Esophagus (tissue), 2 donors: ENCODE results near the gene SP9. TPM values are rescaled to one million over a fixed set of nuclear protein-coding genes. Genes with fewer than 3 reads are reported as not detected.
A peak's percentile ranks its signal among the peaks of the same experiment; 100 is the strongest.

Experiments
- H3K27ac ChIP-seq, 2 donors: one replicate each; pipeline ENCODE4 v1.5.1; 2013; ENCODE audit warnings: low read depth in 2 of 2, mild to moderate bottlenecking in 2 of 2, inconsistent platforms in 1 of 2, low read length in 1 of 2, moderate library complexity in 1 of 2
- H3K27me3 ChIP-seq, 2 donors: one replicate each; pipeline ENCODE4 v1.6.1; 2013; ENCODE audit warnings: low read length in 2 of 2, control low read depth in 1 of 2, mild to moderate bottlenecking in 1 of 2; ENCODE audit not compliant: insufficient read depth in 2 of 2, control insufficient read depth in 1 of 2
- H3K36me3 ChIP-seq, 2 donors: one replicate each; pipeline ENCODE4 v1.6.1; 2013; ENCODE audit warnings: low read length in 1 of 2; ENCODE audit not compliant: control insufficient read depth in 2 of 2, insufficient read depth in 2 of 2
- H3K4me1 ChIP-seq, 2 donors: one replicate each; pipeline ENCODE4 v1.6.1; 2013; ENCODE audit warnings: low read length in 1 of 2; ENCODE audit not compliant: control insufficient read depth in 2 of 2, insufficient read depth in 2 of 2
- H3K4me3 ChIP-seq, 2 donors: one replicate each; pipeline ENCODE4 v1.5.1; 2013; ENCODE audit warnings: low read length in 2 of 2, mild to moderate bottlenecking in 2 of 2, low read depth in 1 of 2, moderate library complexity in 1 of 2
- H3K9me3 ChIP-seq, 2 donors: one replicate each; pipeline ENCODE4 v1.6.1; 2013; ENCODE audit warnings: mild to moderate bottlenecking in 2 of 2, low read depth in 1 of 2, low read length in 1 of 2, moderate library complexity in 1 of 2; ENCODE audit not compliant: control insufficient read depth in 2 of 2, insufficient read depth in 1 of 2
- WGBS, 2 donors: extraction: QIAGEN DNeasy Blood & Tissue Kit; methylation state at CpG; one replicate each; pipeline ENCODE4 v1.1.7; 2013; 5-methylcytosine and 5-hydroxymethylcytosine counted together
- polyA plus RNA-seq, 2 donors: library from polyadenylated mRNA; stranded (reverse); fragments of 200-250 nt; gene quantifications; one replicate each; pipeline ENCODE4 v1.2.3, GENCODE V29; 2013
- donor health status: healthy with polysubstance abuse.
- donor health status: Bipolar disorder and iron deficiency.

SP9 gene
- polyA plus RNA-seq, 2 donors, result 0.04 TPM; not detected in 1

- no peaks in the 10 kb centered on the region for H3K36me3 ChIP-seq
- no peak overlapping the region for H3K27ac ChIP-seq
- peaks cover 2 to 11% of the 10 kb centered on the region in 2 donors for H3K9me3 ChIP-seq
- WGBS, 2 donors, result 19 to 30% methylated on average over 15 of the region's 15 CpGs
- peaks cover 0 to 65% of the 10 kb centered on the region in 2 donors for H3K27me3 ChIP-seq
- H3K4me1 ChIP-seq, result peaks cover 24 to 26% of the 10 kb centered on the region in 2 donors
- peak overlapping the region in 1 of 2 donors; percentile 30 for H3K4me3 ChIP-seq
These were observed 1.8 kb upstream of the SP9 start for GRCh38 chr2:174333017-174333371.

- peaks cover 0 to 63% of the 10 kb centered on the region in 2 donors for H3K27me3 ChIP-seq
- no peak overlapping the region for H3K27ac ChIP-seq
- 9 to 14% methylated on average over 41 of the region's 41 CpGs for WGBS, 2 donors
- peaks cover 23 to 24% of the 10 kb centered on the region in 2 donors for H3K4me1 ChIP-seq
- H3K36me3 ChIP-seq, result no peaks in the 10 kb centered on the region
- H3K4me3 ChIP-seq, result peak overlapping the region in 1 of 2 donors; percentile 30
- peaks cover 2 to 10% of the 10 kb centered on the region in 2 donors for H3K9me3 ChIP-seq
These were observed 1.1 kb upstream of the SP9 start for GRCh38 chr2:174333372-174334277.

- no peak overlapping the region for H3K4me3 ChIP-seq
- H3K36me3 ChIP-seq, result no peaks in the 10 kb centered on the region
- peaks cover 0 to 63% of the 10 kb centered on the region in 2 donors for H3K27me3 ChIP-seq
- H3K4me1 ChIP-seq, result peaks cover 21% of the 10 kb centered on the region in 2 donors
- WGBS, 2 donors, result 25 to 33% methylated on average over 11 of the region's 11 CpGs
- H3K9me3 ChIP-seq, result peaks cover 2 to 8% of the 10 kb centered on the region in 2 donors
- no peak overlapping the region for H3K27ac ChIP-seq
These were observed 457 bp upstream of the SP9 start for GRCh38 chr2:174334278-174334715.

GRCh38 chr2:174335254-174335987, 667 bp downstream of the SP9 start:
- 6% methylated on average over 36 to 47 of the region's 47 CpGs for WGBS, 2 donors
- H3K4me3 ChIP-seq, result peak overlapping the region; percentile 51 to 54
- no peak overlapping the region for H3K27ac ChIP-seq
- peaks cover 2 to 8% of the 10 kb centered on the region in 2 donors for H3K9me3 ChIP-seq
- no peaks in the 10 kb centered on the region for H3K36me3 ChIP-seq
- H3K4me1 ChIP-seq, result peaks cover 24% of the 10 kb centered on the region in 2 donors
- H3K27me3 ChIP-seq, result peaks cover 0 to 62% of the 10 kb centered on the region in 2 donors

- WGBS, 2 donors, result 2% methylated on average over 44 to 54 of the region's 54 CpGs
- Histone ChIP-seq H3K27ac (no peak overlapping the region), H3K4me1 (peaks cover 24 to 27% of the 10 kb centered on the region in 2 donors), H3K9me3 (peaks cover 2 to 8% of the 10 kb centered on the region in 2 donors), H3K27me3 (peaks cover 0 to 61% of the 10 kb centered on the region in 2 donors), H3K36me3 (no peaks in the 10 kb centered on the region), H3K4me3 (peak overlapping the region; percentile 51 to 54)
These were observed 1.3 kb downstream of the SP9 start for GRCh38 chr2:174335988-174336500.

GRCh38 chr2:174336501-174337336, 2.0 kb downstream of the SP9 start:
- no peaks in the 10 kb centered on the region for H3K36me3 ChIP-seq
- H3K4me1 ChIP-seq, result peaks cover 24 to 29% of the 10 kb centered on the region in 2 donors
- H3K27ac ChIP-seq, result no peak overlapping the region
- 2% methylated on average over 80 to 102 of the region's 102 CpGs for WGBS, 2 donors
- peaks cover 0 to 58% of the 10 kb centered on the region in 2 donors for H3K27me3 ChIP-seq
- H3K4me3 ChIP-seq, result peak overlapping the region; percentile 51 to 54
- H3K9me3 ChIP-seq, result peaks cover 2 to 8% of the 10 kb centered on the region in 2 donors

GRCh38 chr2:174337337-174338146, 2.8 kb downstream of the SP9 start:
- Histone ChIP-seq H3K4me1 (peaks cover 28 to 35% of the 10 kb centered on the region in 2 donors), H3K9me3 (peaks cover 4 to 8% of the 10 kb centered on the region in 2 donors), H3K27ac (no peak overlapping the region), H3K27me3 (peaks cover 0 to 61% of the 10 kb centered on the region in 2 donors), H3K4me3 (peak overlapping the region; percentile 51 to 54), H3K36me3 (no peaks in the 10 kb centered on the region)
- WGBS, 2 donors, result 4 to 7% methylated on average over 73 to 74 of the region's 74 CpGs

GRCh38 chr2:174338147-174338605, 3.4 kb downstream of the SP9 start:
- Histone ChIP-seq H3K9me3 (peaks cover 4 to 8% of the 10 kb centered on the region in 2 donors), H3K27me3 (peaks cover 0 to 58% of the 10 kb centered on the region in 2 donors), H3K4me3 (no peak overlapping the region), H3K4me1 (peaks cover 28 to 35% of the 10 kb centered on the region in 2 donors), H3K27ac (no peak overlapping the region), H3K36me3 (no peaks in the 10 kb centered on the region)
- WGBS, 2 donors, result 23 to 26% methylated on average over 7 of the region's 7 CpGs
